Sigmoid colon (tissue), 7 donors: Measurements from ENCODE around the gene PI3. TPM values are rescaled to one million over a fixed set of nuclear protein-coding genes. Genes with fewer than 3 reads are reported as not detected.

Experiments used
- DNase-seq: peaks from one replicate; pipeline ENCODE4 v3.0.0-alpha.2; 2019
- H3K27ac ChIP-seq, 4 donors: fragments of 200-600 bp; sonication (generic); one replicate each; pipeline ENCODE4 v1.5.1; 2016 to 2019; ENCODE audit warnings: mild to moderate bottlenecking in 1 of 4
- H3K27me3 ChIP-seq, 3 donors: fragments of 200-600 bp; sonication (generic); one replicate each; pipeline ENCODE4 v1.5.1; 2019; ENCODE audit warnings: mild to moderate bottlenecking in 1 of 3
- H3K36me3 ChIP-seq, 4 donors: fragments of 200-600 bp; sonication (generic); one replicate each; pipeline ENCODE4 v1.5.1; 2016 to 2019
- H3K4me1 ChIP-seq, 4 donors: fragments of 200-600 bp; sonication (generic); one replicate each; pipeline ENCODE4 v1.5.1; 2017 to 2019
- H3K4me3 ChIP-seq, 4 donors: fragments of 200-600 bp; sonication (generic); one replicate each; pipeline ENCODE4 v1.5.1; 2017 to 2019; ENCODE audit warnings: mild to moderate bottlenecking in 2 of 4, moderate library complexity in 1 of 4
- H3K9me3 ChIP-seq, 4 donors: fragments of 200-600 bp in 3 of 4; sonication (generic) in 3 of 4; one replicate each; pipeline versions ENCODE4 v1.5.1 to v1.6.1; 2013 to 2019
- CTCF ChIP-seq, 4 experiments: fragments of 450-650 bp in 3 of 4; fragments of 200-600 bp in 1 of 4; IDR thresholded peaks; one replicate each; pipeline ENCODE4 v1.5.1; 2016 to 2019; ENCODE audit warnings: antibody characterized with exemption in 4 of 4, mild to moderate bottlenecking in 3 of 4, moderate library complexity in 2 of 4
- EP300 ChIP-seq, 4 donors: sonication (generic); formaldehyde crosslinking; IDR thresholded peaks; one replicate each; pipeline ENCODE4 v1.6.1; 2017; ENCODE audit warnings: antibody characterized with exemption in 4 of 4
- POLR2A ChIP-seq, 2 donors: fragments of 450-650 bp; IDR thresholded peaks; one replicate each; pipeline ENCODE4 v1.6.1; 2016; ENCODE audit warnings: antibody characterized with exemption in 2 of 2, mild to moderate bottlenecking in 2 of 2, moderate library complexity in 2 of 2
- POLR2AphosphoS5 ChIP-seq, 4 donors: sonication (generic); formaldehyde crosslinking; IDR thresholded peaks; one replicate each; pipeline ENCODE4 v1.6.1; 2017; ENCODE audit warnings: antibody characterized with exemption in 4 of 4
- WGBS, 2 donors: extraction: QIAGEN DNeasy Blood & Tissue Kit; methylation state at CpG; one replicate each; pipeline ENCODE4 v1.1.7; 2013; 5-methylcytosine and 5-hydroxymethylcytosine counted together
- intact Hi-C: fragments of 100-400 bp; cut with DNase I; formaldehyde crosslinking; loops from one replicate; pipeline ENCODE4 v1.15.1; 2023
- polyA plus RNA-seq, 3 donors: library from polyadenylated mRNA; stranded (reverse); fragments of 200-250 nt; gene quantifications; one replicate each; pipeline ENCODE4 v1.2.3, GENCODE V29; 2013
- total RNA-seq, 4 donors: library from RNA; depleted of rRNA; stranded (reverse); fragments of >200 nt; gene quantifications; one replicate each; pipeline ENCODE4 v1.1.0, GENCODE V29; 2016
- donor health status: healthy with polysubstance abuse.
- donor health status: Bipolar disorder and iron deficiency.
- donor health status: healthy.

Gene PI3
- total and polyA plus RNA-seq, 7 donors = 52.0 to 2,021 (median 84.1) TPM; not detected in 4

DNA sequence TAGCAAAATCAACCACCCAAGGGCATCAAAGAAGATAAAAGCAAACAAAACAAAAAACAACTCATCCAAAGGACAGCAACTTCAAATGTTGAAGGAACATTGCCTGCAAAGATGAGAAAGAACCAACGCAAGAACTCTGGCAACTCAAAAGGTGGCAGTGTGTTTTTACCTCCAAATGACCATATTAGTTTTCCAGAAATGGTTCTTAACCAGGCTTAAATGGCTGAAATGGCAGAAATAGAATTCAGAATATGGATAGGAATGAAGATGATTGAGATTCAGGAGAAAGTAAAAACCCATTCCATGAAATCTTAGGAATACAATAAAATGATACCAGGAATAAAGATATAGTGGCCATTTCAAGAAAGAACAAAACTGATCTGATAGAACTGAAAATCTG is 9.8 kb upstream of the PI3 start:
- Histone ChIP-seq H3K4me3 (no peak overlapping the region), H3K4me1 (no peaks in the 10 kb centered on the region), H3K27me3 (no peaks in the 10 kb centered on the region), H3K9me3 (peaks cover 0 to 4% (median 2%) of the 10 kb centered on the region in 4 donors), H3K27ac (no peak overlapping the region), H3K36me3 (no peaks in the 10 kb centered on the region)
- 89 to 96% methylated on average over 1 of the region's 1 CpG for WGBS, 2 donors
- DNase-seq = no peak
- intact Hi-C loops = no loop called here
- no peak for TF ChIP-seq CTCF (IDR thresholded peaks at IDR 0.05)
- TF ChIP-seq POLR2AphosphoS5 (IDR thresholded peaks at IDR 0.05) = no peak
- no peak for TF ChIP-seq POLR2A (IDR thresholded peaks at IDR 0.05)
- no peak for TF ChIP-seq EP300 (IDR thresholded peaks at IDR 0.05)

DNA sequence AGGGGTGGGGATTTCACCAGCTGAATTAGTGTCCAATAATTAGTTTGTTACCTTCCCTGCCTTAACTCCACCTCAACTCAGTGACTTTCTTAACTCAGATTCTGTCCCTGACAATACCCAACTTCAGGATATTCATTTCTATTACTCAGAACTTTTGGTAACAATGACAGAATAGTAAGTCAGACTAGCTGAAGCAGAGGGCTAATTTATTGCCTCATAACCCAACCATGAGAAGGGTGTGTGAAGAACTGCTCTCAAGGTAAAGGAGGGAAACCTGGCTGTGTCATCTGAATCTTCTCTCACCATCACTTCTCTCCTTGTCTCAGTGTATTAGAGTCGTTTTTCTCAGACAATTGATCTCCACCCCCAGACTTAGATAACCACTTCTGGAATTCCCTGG is 1.2 kb upstream of the PI3 start:
- H3K36me3 ChIP-seq = no peaks in the 10 kb centered on the region
- intact Hi-C loops = no loop called here
- no peak overlapping the region for H3K4me3 ChIP-seq
- peaks cover 0 to 10% (median 0%) of the 10 kb centered on the region in 4 donors for H3K9me3 ChIP-seq
- H3K27ac ChIP-seq = no peak overlapping the region
- TF ChIP-seq EP300 (IDR thresholded peaks at IDR 0.05) = no peak
- no peak for TF ChIP-seq POLR2AphosphoS5 (IDR thresholded peaks at IDR 0.05)
- TF ChIP-seq CTCF (IDR thresholded peaks at IDR 0.05) = no peak
- no peak for TF ChIP-seq POLR2A (IDR thresholded peaks at IDR 0.05)
- no peaks in the 10 kb centered on the region for H3K4me1 ChIP-seq
- no peaks in the 10 kb centered on the region for H3K27me3 ChIP-seq
- DNase-seq = no peak
- WGBS, 2 donors = 22% methylated on average over 1 of the region's 1 CpG

GRCh38 chr20:45176526-45177267 is 2.0 kb downstream of the PI3 start:
- DNase-seq = no peak
- Histone ChIP-seq H3K9me3 (no peaks in the 10 kb centered on the region), H3K4me3 (no peak overlapping the region), H3K36me3 (no peaks in the 10 kb centered on the region), H3K27me3 (no peaks in the 10 kb centered on the region), H3K27ac (no peak overlapping the region), H3K4me1 (no peaks in the 10 kb centered on the region)
- no peak for TF ChIP-seq POLR2A (IDR thresholded peaks at IDR 0.05)
- no peak for TF ChIP-seq POLR2AphosphoS5 (IDR thresholded peaks at IDR 0.05)
- TF ChIP-seq CTCF (IDR thresholded peaks at IDR 0.05) = no peak
- no peak for TF ChIP-seq EP300 (IDR thresholded peaks at IDR 0.05)
- 82 to 84% methylated on average over 4 of the region's 4 CpGs for WGBS, 2 donors
- intact Hi-C loops = no loop called here

DNA sequence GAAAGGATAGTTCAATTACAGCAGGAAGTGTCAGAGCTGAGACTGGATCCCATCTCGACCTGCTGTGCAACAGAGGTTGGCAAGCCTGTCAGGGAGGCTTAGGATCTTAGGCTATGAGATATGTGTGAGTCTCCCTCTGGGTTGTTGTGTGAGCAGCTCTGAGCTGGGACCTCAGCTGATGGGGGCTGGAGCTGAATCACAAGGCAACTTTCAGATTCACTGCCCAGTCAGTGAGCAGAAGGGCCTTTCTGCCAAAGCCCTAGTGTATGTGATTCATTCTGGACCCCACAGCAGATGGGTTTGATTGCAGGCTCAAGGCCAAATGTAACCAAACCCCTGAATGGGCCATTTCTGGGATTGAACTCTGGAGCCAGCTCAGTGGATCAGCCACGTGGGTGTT is 4.5 kb downstream of the PI3 start:
- 70 to 72% methylated on average over 2 of the region's 2 CpGs for WGBS, 2 donors
- no peak for TF ChIP-seq EP300 (IDR thresholded peaks at IDR 0.05)
- TF ChIP-seq CTCF (IDR thresholded peaks at IDR 0.05) = no peak
- no peak for TF ChIP-seq POLR2AphosphoS5 (IDR thresholded peaks at IDR 0.05)
- TF ChIP-seq POLR2A (IDR thresholded peaks at IDR 0.05) = no peak
- DNase-seq = no peak
- Histone ChIP-seq H3K36me3 (no peaks in the 10 kb centered on the region), H3K27me3 (no peaks in the 10 kb centered on the region), H3K4me3 (no peak overlapping the region), H3K27ac (no peak overlapping the region), H3K9me3 (no peaks in the 10 kb centered on the region), H3K4me1 (no peaks in the 10 kb centered on the region)
- intact Hi-C loops = no loop called here

DNA sequence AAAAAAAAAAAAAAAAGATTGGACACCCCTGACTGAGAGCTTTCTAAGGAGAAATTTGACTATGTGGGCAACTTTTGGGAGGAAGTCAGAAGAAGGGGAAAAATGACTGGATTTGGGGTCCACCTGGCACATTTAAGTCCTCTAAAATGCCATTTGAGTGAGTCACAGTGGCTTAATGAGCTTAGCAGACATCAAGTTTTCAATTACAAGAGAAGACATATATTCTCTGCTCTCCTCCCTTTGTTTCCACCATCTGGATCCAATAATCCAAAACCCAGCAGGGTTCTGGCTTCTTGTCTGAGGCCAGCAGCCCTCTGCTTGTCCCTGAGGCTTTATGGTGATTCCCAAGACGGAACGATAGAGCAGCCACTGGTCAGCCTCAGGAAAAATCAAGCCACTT is 6.9 kb downstream of the PI3 start:
- H3K36me3 ChIP-seq = no peaks in the 10 kb centered on the region
- WGBS, 2 donors = 84 to 93% methylated on average over 2 of the region's 2 CpGs
- no peaks in the 10 kb centered on the region for H3K4me1 ChIP-seq
- H3K4me3 ChIP-seq = no peak overlapping the region
- H3K27ac ChIP-seq = no peak overlapping the region
- intact Hi-C loops = no loop called here
- no peak for DNase-seq
- no peaks in the 10 kb centered on the region for H3K9me3 ChIP-seq
- no peaks in the 10 kb centered on the region for H3K27me3 ChIP-seq
- TF ChIP-seq POLR2AphosphoS5 (IDR thresholded peaks at IDR 0.05) (no peak), POLR2A (IDR thresholded peaks at IDR 0.05) (no peak), CTCF (IDR thresholded peaks at IDR 0.05) (no peak), EP300 (IDR thresholded peaks at IDR 0.05) (no peak)
